Lung (tissue), 12 donors: ENCODE measurements around the gene ZEB2. TPM values are rescaled to one million over a fixed set of nuclear protein-coding genes. Genes with fewer than 3 reads are reported as not detected.

Source experiments
- ATAC-seq: fragments of 200-7000 bp; cut with Tn5 transposase; one replicate; pipeline ENCODE4 v1.9.1; 2020; ENCODE audit warnings: moderate number of reproducible peaks; ENCODE audit not compliant: insufficient read depth, low FRiP score
- DNase-seq, 3 donors: peaks; one replicate each; pipeline ENCODE4 v3.0.0-alpha.2; 2013 to 2017
- H3K27ac ChIP-seq, 2 donors: one replicate each; pipeline ENCODE4 v1.5.1; 2013; ENCODE audit warnings: mild to moderate bottlenecking in 2 of 2, moderate library complexity in 2 of 2, control low read depth in 1 of 2, inconsistent platforms in 1 of 2, low read depth in 1 of 2, low read length in 1 of 2
- H3K27me3 ChIP-seq, 3 donors: one replicate each; pipeline ENCODE4 v1.5.1; 2013; ENCODE audit warnings: low read length in 2 of 3; ENCODE audit not compliant: control insufficient read depth in 3 of 3, insufficient read depth in 3 of 3
- H3K36me3 ChIP-seq, 4 donors: one replicate each; pipeline ENCODE4 v1.5.1; 2013; ENCODE audit warnings: low read length in 4 of 4, mild to moderate bottlenecking in 1 of 4, moderate library complexity in 1 of 4; ENCODE audit not compliant: control insufficient read depth in 4 of 4, insufficient read depth in 4 of 4
- H3K4me1 ChIP-seq, 5 donors: one replicate each; pipeline ENCODE4 v1.5.1; 2013; ENCODE audit warnings: low read length in 5 of 5, mild to moderate bottlenecking in 2 of 5, moderate library complexity in 1 of 5; ENCODE audit not compliant: control insufficient read depth in 5 of 5, insufficient read depth in 5 of 5
- H3K4me3 ChIP-seq: one replicate; pipeline ENCODE4 v1.5.1; 2013; ENCODE audit warnings: mild to moderate bottlenecking, control low read depth, moderate library complexity
- H3K9ac ChIP-seq, 2 donors: one replicate each; pipeline ENCODE4 v1.5.1; 2013; ENCODE audit warnings: low read length in 2 of 2, control low read depth in 1 of 2; ENCODE audit not compliant: insufficient read depth in 1 of 2
- H3K9me3 ChIP-seq, 4 donors: one replicate each; pipeline ENCODE4 v1.5.1; 2013; ENCODE audit warnings: low read length in 3 of 4, mild to moderate bottlenecking in 1 of 4, moderate library complexity in 1 of 4; ENCODE audit not compliant: control insufficient read depth in 4 of 4, insufficient read depth in 3 of 4
- WGBS, 2 donors: extraction: QIAGEN DNeasy Blood & Tissue Kit; methylation state at CpG; one replicate each; pipeline ENCODE4 v1.1.7; 2013; 5-methylcytosine and 5-hydroxymethylcytosine counted together
- polyA plus RNA-seq, 2 donors: library from polyadenylated mRNA; stranded (reverse); fragments of 200-250 nt; gene quantifications; one replicate each; pipeline ENCODE4 v1.2.1, GENCODE V29; 2013
- total RNA-seq, 2 donors: library from RNA; depleted of rRNA in 1 of 2; stranded (reverse); fragments of >200 nt in 1 of 2; gene quantifications; one replicate each; pipeline ENCODE4 v1.2.1, GENCODE V29; 2014 to 2021
- TF ChIP-seq, protein P1 (sequence below): IDR thresholded peaks from 2 replicates; pipeline ENCODE4 v1.5.1; 2012; ENCODE audit warnings: mild to moderate bottlenecking; ENCODE audit errors: control extremely low read depth, extremely low read depth
- donor health status: control.
- donor health status: control.
- donor health status: Bipolar disorder and iron deficiency.
- donor health status: healthy.
- donor health status: DM: yes; HTN: yes; CAD: no.

ZEB2 gene
- total and polyA plus RNA-seq, 4 donors, result 27.0 to 332 (median 127) TPM

DNA sequence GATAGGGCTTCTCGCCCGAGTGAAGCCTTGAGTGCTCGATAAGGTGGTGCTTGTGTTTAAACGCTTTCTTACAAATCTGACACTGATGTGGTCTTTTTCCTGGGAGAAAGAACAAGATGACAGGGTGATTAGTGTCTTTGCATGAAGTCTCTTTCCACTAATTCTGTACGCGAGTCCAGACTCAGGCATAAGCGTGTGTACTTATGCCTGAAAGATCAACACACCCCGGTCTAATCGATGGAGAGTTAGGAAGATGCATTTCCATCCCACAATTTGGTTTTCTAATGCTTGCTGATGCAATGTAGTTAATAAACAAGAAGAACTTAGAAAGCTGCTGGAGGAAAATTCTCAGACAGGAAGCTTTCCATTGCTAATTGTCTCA, 130.0 kb downstream of the ZEB2 start:
- no peak for ATAC-seq

GRCh38 chr2:144389151-144389929, 130.6 kb downstream of the ZEB2 start:
- Histone ChIP-seq H3K4me3 (no peak overlapping the region), H3K27ac (peak overlapping the region in 1 of 2 donors; percentile 2), H3K9ac (peak overlapping the region in 1 of 2 donors; percentile 44), H3K27me3 (no peaks in the 10 kb centered on the region), H3K4me1 (peaks cover 0 to 6% (median 0%) of the 10 kb centered on the region in 5 donors), H3K9me3 (no peaks in the 10 kb centered on the region), H3K36me3 (peaks cover 0 to 61% (median 26%) of the 10 kb centered on the region in 4 donors)
- TF ChIP-seq, protein P1, sequence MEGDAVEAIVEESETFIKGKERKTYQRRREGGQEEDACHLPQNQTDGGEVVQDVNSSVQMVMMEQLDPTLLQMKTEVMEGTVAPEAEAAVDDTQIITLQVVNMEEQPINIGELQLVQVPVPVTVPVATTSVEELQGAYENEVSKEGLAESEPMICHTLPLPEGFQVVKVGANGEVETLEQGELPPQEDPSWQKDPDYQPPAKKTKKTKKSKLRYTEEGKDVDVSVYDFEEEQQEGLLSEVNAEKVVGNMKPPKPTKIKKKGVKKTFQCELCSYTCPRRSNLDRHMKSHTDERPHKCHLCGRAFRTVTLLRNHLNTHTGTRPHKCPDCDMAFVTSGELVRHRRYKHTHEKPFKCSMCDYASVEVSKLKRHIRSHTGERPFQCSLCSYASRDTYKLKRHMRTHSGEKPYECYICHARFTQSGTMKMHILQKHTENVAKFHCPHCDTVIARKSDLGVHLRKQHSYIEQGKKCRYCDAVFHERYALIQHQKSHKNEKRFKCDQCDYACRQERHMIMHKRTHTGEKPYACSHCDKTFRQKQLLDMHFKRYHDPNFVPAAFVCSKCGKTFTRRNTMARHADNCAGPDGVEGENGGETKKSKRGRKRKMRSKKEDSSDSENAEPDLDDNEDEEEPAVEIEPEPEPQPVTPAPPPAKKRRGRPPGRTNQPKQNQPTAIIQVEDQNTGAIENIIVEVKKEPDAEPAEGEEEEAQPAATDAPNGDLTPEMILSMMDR, result no peak
- 62 to 83% methylated on average over 37 of the region's 37 CpGs for WGBS, 2 donors
- no peak for DNase-seq
- ATAC-seq, result peak; percentile 53

More for the DNA sequence above, 130.0 kb downstream of the ZEB2 start:
- H3K27me3 ChIP-seq, result no peaks in the 10 kb centered on the region
- 68 to 85% methylated on average over 9 of the region's 9 CpGs for WGBS, 2 donors
- H3K9me3 ChIP-seq, result no peaks in the 10 kb centered on the region
- DNase-seq, result no peak
- peaks cover 0 to 6% (median 0%) of the 10 kb centered on the region in 5 donors for H3K4me1 ChIP-seq
- TF ChIP-seq, protein P1, result no peak
- H3K4me3 ChIP-seq, result no peak overlapping the region
- no peak overlapping the region for H3K9ac ChIP-seq
- no peak overlapping the region for H3K27ac ChIP-seq
- peaks cover 0 to 66% (median 29%) of the 10 kb centered on the region in 4 donors for H3K36me3 ChIP-seq

GRCh38 chr2:144385381-144385780, 134.5 kb downstream of the ZEB2 start:
- H3K27me3 ChIP-seq, result no peaks in the 10 kb centered on the region
- H3K36me3 ChIP-seq, result peaks cover 2 to 29% (median 13%) of the 10 kb centered on the region in 4 donors
- no peak overlapping the region for H3K9ac ChIP-seq
- ATAC-seq (no peak), DNase-seq (peak in 2 of 3 donors; percentile 49 to 59)
- TF ChIP-seq, protein P1, result no peak
- 68 to 85% methylated on average over 1 of the region's 1 CpG for WGBS, 2 donors
- peaks cover 0 to 8% (median 4%) of the 10 kb centered on the region in 5 donors for H3K4me1 ChIP-seq
- H3K27ac ChIP-seq, result no peak overlapping the region
- H3K9me3 ChIP-seq, result no peaks in the 10 kb centered on the region
- no peak overlapping the region for H3K4me3 ChIP-seq
